Measurements from ENCODE around the gene DUS3L.

DNA sequence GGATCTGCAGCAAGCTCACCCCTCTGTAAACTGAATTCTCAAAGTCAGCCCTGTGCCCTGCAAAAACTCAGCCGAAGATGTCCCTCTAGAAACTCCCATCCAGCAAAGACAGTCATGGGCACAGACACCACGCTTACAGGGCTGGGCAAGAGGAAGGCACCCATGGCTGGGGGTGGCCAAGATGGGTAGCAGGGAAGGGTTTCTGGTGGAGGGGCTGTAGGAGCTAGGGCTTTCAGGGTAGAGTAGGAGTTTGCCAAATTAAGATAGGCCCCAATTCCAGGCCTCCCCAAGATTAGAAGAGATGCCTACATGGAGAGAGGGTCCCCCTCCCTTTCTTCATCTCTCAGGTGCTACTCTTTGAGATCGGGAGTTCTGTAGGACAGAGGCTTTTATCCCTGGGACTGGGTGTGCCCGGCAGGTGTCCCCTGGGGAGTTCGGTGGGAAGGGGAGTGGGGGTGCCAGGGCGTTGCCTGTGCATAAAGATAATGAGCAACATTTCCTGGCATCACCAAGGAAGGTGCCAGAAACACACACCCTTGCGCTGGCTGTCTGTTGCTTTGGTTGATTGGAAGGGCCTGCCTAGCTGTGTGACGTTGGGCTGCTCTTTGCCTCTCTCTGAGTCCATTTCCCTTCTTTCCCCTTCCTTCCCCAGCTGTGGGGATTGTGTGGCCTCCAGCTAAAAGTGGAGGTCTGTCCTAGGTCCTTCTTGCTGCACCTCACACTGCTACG, 23.3 kb upstream of the DUS3L start:
- TF ChIP-seq CTCF (optimal IDR thresholded peaks at IDR 0.05 in 1 of 3, IDR thresholded peaks at IDR 0.05 in 1 of 3, conservative IDR thresholded peaks at IDR 0.05 in 1 of 3; ENCODE audit: extremely low read depth in 1 of 3, insufficient read depth in 2 of 3, low read length in 3 of 3) = no peak
- no peak for TF ChIP-seq EZH2 (IDR thresholded peaks at IDR 0.05; ENCODE audit: low read length)
